ENCODE measurements around the gene RAMP2.

RAMP2 gene

DNA sequence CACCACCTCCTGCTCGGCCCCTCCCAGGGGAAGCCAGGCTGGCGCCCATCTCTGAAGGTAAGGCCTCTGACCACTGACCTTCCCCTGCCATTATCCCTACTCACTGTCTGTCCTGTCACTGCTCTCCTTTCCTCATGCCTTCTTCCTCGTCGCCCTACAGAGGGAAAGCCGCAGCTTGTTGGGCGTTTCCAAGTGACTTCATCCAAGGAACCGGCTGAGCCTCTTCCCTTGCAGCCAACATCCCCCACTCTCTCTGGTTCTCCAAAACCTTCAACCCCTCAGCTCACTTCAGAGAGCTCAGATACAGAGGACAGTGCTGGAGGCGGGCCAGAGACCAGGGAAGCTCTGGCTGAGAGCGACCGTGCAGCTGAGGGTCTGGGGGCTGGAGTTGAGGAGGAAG lies 34.4 kb downstream of the RAMP2 start:
- no peak for DNase-seq

DNA sequence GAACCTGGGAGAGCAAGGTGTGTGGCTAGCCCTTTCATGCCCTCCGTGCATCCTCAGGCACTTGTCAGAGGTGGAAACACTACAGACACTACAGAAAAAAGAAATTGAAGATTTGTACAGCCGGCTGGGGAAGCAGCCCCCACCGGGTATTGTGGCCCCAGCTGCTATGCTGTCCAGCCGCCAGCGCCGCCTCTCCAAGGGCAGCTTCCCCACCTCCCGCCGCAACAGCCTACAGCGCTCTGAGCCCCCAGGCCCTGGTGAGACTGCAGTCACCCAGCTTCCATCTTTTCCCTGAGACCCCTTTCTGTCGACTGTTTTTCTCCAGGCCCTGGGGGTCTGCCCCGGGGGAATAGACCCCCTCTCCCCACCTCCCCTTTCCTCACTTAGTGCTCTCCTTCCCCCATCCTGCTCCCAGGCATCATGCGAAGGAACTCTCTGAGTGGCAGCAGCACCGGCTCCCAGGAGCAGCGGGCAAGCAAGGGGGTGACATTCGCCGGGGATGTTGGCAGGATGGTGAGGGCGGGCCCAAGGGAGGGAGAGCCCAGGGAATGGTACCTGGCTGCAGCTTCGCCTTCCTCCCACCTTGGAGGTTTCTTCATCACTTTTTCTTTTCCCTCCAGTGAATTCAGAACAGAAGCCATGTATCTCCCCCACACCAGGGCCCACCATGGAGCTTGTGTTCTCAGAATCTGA lies 35.2 kb downstream of the RAMP2 start:
- no peak for DNase-seq

DNA sequence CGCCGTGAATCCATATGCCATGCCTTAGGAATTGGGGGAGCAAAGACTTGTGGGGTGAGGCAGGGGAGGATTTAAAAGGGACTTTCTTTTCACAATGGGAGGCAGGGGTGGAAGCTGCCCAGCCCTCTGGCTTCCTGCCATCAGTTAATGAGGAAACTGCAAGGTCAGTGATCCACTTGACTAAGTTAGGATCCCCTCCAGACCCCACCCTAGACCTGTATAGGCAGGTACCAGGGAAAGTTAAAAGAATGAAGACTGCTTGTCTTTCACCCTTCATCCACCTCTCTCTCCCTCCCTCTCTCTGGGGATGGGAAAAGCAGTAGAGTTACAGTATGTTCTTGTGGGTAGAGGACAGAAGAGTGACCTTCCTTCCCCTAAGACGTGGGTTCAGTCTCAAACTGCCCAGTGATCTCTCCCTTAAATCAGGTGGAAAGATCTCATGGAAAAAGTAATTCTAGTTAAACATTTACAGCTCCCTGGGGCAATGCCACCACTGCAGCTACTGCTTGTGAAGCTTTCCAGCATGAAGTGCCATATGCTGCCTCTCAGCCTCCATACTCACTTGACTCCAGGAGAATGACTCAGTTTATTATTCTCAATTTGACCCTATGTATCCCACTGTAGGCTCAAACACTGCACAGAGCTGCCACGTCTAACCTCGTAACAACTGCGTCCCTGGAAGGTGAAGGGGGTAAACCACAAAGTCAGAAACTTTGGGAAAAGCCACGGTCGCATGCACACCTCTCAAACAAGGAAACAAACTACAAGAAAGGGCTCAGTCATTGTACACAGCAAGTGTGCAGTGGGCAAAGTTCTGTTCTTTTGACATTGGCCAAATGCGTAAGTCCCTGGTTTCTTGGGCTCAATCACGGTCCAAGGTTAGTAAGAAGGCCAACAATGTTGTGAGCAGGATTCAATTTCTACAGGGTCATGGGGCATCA lies 36.3 kb downstream of the RAMP2 start:
- no peak for DNase-seq

DNA sequence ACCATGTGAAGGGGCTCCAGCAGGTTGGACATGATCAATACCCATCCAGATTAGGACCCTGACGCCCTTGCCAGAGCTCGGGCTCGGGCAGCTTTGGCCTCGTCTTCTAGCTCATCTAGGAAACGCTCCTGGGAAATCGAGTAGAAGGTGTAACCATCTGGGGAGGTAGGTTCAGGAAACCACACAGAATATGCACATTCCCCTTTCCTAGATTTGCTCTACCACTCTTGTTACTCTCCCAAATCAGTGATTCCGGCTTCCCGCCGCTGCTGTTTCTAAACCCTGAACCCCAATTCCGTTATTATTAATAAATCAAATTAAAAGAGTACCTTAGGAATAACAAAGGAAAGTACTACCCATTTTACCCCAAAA lies 37.0 kb downstream of the RAMP2 start:
- no peak for DNase-seq

DNA sequence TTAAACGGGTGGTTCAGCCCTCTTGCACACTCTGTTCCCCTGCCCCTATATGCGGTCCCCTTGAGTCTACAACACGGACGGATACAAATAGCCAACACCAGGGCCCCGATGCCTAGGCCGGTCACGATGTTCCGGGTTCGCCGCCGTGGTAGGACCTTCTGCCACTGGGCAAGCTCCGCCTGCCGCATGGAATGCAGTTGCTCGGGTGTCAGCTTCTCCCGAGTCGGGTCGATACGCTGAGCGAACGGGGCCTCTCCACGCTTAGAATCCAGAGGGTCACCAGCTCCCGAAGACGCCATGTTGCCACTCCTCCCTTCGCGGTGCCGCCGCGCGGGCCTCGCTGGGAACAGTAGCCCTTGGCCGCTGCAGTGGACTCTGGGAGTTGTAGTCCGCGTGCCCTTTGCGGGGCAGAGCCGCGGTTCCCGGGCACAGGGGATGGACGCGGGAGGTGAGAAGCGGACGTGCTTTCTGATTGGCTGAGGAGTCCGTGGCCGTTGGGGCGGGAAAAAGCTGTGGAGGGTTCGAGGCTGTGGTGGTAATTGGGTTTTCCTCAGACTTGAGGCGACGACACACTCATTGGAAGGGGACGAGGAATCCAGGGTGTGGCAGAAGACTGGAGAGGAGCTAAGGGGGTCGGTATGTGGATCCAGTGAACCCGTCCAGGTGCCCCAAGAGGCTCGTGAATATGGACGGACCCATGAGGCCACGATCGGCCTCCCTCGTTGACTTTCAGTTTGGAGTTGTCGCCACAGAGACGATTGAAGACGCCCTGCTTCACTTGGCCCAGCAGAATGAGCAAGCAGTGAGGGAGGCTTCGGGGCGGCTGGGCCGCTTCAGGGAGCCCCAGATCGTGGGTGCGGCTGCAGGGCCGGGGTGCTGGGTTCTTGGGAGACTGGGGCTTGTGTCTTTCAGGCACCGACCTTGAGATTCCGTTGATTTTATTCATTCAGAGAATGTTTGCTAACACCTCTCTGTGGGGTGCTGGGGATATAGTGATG lies 37.7 kb downstream of the RAMP2 start, which contains the start of the genes CNTD1 and COA3:
TSS of gene CNTD1 (plus strand) at position 479 of the 998 bp plus-strand sequence. CDS start at position 686, 207 bp downstream.
TSS of gene COA3 (minus strand) at position 322 of the 998 bp plus-strand sequence. CDS start at position 299, 23 bp downstream.
- peak; percentile 72 for DNase-seq

GRCh38 chr17:42803074-42803883 lies 42.3 kb downstream of the RAMP2 start:
- no peak for DNase-seq

DNA sequence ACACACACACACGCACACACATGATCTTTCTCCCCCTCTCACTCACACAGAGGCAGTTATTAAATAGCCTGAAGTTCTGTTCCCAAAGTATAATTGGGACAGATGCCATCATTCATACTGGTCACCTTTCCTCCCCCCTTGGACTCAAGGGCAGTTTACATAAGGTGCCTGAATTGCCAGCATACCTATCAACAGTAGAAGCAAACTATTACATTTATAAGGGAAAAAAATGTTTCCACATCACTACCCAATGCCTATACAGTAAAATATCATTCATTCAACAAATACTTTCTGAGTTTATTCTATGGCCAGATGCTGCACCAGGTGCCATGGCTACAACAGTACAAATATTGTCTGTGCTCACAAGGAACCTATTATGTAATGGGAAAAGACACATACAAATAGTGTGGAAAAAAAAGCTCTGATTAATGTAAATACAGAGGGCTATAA lies 43.9 kb downstream of the RAMP2 start:
- DNase-seq = no peak

- no peak for DNase-seq
Measured at GRCh38 chr17:42806249-42806648, 45.2 kb downstream of the RAMP2 start.

GRCh38 chr17:42809250-42809649 lies 48.2 kb downstream of the RAMP2 start:
- no peak for DNase-seq

Data from activated CD4-positive, alpha-beta T cell treated with anti-CD3 and anti-CD28 coated beads, Interleukin-2, amount 50 U/mL, for 1 hour (primary cell).